Hepatocyte (in vitro differentiated cells): ENCODE results near the gene ADAMTS14.

Experiments
- EZH2 ChIP-seq: fragments of 200-600 bp; sonication (generic); IDR thresholded peaks from 2 replicates; pipeline ENCODE4 v1.6.1; 2016; ENCODE audit warnings: antibody characterized with exemption, mild to moderate bottlenecking, borderline replicate concordance
- EZH2phosphoT487 ChIP-seq: fragments of 200-600 bp; sonication (generic); IDR thresholded peaks from one replicate; pipeline ENCODE4 v1.6.1; 2018; ENCODE audit warnings: antibody characterized with exemption, mild to moderate bottlenecking, low read depth, moderate library complexity; ENCODE audit not compliant: unreplicated experiment, severe bottlenecking
- TF ChIP-seq, protein P1 (sequence below): fragments of 200-600 bp; sonication (generic); IDR thresholded peaks from 2 replicates; pipeline ENCODE4 v1.5.1; 2016; ENCODE audit warnings: antibody characterized with exemption, mild to moderate bottlenecking; ENCODE audit not compliant: poor library complexity

DNA sequence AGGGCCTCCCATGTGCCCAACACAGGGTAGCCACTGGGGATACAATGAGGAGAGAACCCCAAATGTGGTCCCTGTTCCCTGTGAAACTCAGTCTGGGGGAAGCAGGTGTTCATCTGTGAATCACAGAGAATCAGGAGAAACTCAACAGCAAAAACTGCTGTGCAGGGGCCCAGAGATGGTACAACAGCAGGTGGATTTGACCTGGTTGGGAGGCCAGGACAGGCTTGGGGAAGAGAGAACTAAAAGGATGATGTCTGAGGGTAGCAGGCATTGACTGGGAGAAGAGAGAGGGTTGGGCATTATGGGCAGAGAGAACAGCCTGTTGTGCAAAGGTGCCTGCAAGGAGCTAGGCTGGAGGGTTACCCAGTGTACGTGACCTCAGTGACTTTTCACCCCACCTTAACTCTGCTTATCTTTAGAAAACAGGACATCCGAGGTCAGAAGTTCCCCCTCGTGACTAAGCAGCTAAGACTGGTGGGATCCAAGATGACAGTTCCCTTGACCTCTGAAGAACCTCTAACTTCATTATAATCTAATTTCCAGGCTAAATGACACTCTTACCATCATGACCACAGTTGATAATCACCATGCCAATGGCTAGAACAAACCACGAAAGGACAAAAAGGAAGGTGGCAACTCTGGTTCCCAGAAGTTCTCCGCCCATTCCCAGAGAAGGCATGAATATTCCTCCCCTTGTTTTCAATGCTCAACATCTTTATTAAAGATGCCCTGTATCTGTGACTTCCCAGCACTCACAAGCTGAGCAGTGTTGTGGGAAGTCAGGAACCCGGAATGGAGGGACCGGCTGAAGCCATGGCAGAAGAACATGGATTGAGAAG lies 5.1 kb upstream of the ADAMTS14 start:
- TF ChIP-seq EZH2 (no peak), EZH2phosphoT487 (no peak)
- TF ChIP-seq, protein P1, sequence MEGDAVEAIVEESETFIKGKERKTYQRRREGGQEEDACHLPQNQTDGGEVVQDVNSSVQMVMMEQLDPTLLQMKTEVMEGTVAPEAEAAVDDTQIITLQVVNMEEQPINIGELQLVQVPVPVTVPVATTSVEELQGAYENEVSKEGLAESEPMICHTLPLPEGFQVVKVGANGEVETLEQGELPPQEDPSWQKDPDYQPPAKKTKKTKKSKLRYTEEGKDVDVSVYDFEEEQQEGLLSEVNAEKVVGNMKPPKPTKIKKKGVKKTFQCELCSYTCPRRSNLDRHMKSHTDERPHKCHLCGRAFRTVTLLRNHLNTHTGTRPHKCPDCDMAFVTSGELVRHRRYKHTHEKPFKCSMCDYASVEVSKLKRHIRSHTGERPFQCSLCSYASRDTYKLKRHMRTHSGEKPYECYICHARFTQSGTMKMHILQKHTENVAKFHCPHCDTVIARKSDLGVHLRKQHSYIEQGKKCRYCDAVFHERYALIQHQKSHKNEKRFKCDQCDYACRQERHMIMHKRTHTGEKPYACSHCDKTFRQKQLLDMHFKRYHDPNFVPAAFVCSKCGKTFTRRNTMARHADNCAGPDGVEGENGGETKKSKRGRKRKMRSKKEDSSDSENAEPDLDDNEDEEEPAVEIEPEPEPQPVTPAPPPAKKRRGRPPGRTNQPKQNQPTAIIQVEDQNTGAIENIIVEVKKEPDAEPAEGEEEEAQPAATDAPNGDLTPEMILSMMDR: no peak
